NCI-H1436 treated with DMSO at 0.1 percent for 48 hours (cell line): ENCODE results near the gene LIPE.

Experiments
- DNase-seq: peaks from one replicate; lab custom pipeline; 2025; lab: John Stamatoyannopoulos, UW

The LIPE gene

GRCh38 chr19:42443944-42444398 lies 16.8 kb upstream of the LIPE start:
- no peak for DNase-seq

- no peak for DNase-seq
Observed at GRCh38 chr19:42442833-42443232, 15.6 kb upstream of the LIPE start, which contains the start of gene CXCL17. TSS of gene CXCL17 (minus strand) at chr19:42442946. CDS start at chr19:42442832, 114 bp downstream.

GRCh38 chr19:42441049-42441445 lies 13.9 kb upstream of the LIPE start:
- no peak for DNase-seq

- no peak for DNase-seq
Observed at GRCh38 chr19:42440357-42441048, 13.3 kb upstream of the LIPE start.

- DNase-seq: no peak
Observed at GRCh38 chr19:42436006-42436405, 8.8 kb upstream of the LIPE start.

- no peak for DNase-seq
Observed at GRCh38 chr19:42435316-42435715, 8.1 kb upstream of the LIPE start.

GRCh38 chr19:42433503-42434260 lies 6.5 kb upstream of the LIPE start:
- no peak for DNase-seq

GRCh38 chr19:42431486-42431885 lies 4.3 kb upstream of the LIPE start:
- no peak for DNase-seq

- DNase-seq: no peak
Observed at GRCh38 chr19:42428676-42429075, 1.5 kb upstream of the LIPE start.

- DNase-seq: no peak
Observed at GRCh38 chr19:42426643-42427042, 545 bp downstream of the LIPE start.

GRCh38 chr19:42424712-42425131 lies 2.5 kb downstream of the LIPE start:
- no peak for DNase-seq

GRCh38 chr19:42424345-42424707 lies 2.9 kb downstream of the LIPE start:
- DNase-seq: no peak

- peak; percentile 71 for DNase-seq
Observed at GRCh38 chr19:42423462-42424344, 3.5 kb downstream of the LIPE start.

GRCh38 chr19:42422901-42423461 lies 4.2 kb downstream of the LIPE start:
- DNase-seq: no peak

- DNase-seq: no peak
Observed at GRCh38 chr19:42422092-42422900, 4.9 kb downstream of the LIPE start.

GRCh38 chr19:42421591-42422031 lies 5.6 kb downstream of the LIPE start:
- DNase-seq: no peak

GRCh38 chr19:42421101-42421500 lies 6.1 kb downstream of the LIPE start:
- no peak for DNase-seq

GRCh38 chr19:42420055-42420544 lies 7.1 kb downstream of the LIPE start:
- DNase-seq: no peak

GRCh38 chr19:42419309-42419708 lies 7.9 kb downstream of the LIPE start:
- no peak for DNase-seq

- DNase-seq: no peak
Observed at GRCh38 chr19:42412661-42413076, 14.5 kb downstream of the LIPE start.

- DNase-seq: no peak
Observed at GRCh38 chr19:42412227-42412626, 15.0 kb downstream of the LIPE start.
